ENCODE measurements around the gene ZKSCAN1.
"Not testable (repeated sequence)": the region's sequence is repeated elsewhere in the genome, so short reads cannot be mapped to it uniquely, and the experiment has no call there.

ZKSCAN1 gene

DNA sequence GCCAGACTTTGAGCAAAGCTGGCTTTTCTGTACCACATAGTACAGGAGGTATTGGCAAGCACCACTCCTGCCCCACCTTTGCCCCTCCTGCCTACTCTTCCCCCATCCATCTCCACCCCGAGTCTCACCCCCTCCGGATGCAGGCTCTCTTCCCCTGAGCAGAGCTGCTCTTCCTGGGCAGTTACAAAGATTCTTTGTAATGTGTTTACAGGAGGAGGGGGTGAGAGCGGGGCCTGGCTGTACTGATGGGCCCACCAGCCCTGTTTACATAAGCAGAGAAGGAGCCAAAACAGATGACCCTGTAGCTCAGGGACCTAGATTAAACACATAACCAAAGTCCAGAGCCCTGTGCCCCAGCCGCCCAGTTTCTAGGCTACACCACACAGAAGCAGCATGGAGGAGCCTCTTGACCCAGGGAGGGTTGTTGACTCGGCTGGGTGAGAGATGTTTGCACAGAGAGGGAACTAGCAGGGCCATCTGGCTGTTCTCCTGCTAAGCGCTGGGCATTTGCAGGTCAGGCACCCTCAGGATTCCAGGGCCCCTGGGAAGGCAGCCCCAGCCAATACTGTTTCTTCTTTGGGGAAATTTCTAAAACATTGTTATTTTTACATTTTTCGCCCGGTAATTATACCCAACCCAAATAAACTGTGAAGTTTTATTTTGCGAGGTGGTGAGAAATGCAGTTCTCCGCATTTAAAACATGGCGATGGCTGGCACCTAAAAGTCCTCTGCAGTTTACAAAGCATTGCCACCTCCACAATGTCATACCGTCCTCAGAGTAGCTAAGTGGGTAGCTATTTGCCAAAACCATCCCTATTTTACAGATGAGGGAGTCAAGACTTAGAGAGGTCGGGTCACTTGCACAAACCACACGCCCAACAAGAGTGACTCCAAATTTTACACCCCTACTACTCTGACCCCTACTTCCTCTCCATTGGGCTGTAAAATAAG, 11.4 kb upstream of the ZKSCAN1 start:
- no peak for DNase-seq

DNA sequence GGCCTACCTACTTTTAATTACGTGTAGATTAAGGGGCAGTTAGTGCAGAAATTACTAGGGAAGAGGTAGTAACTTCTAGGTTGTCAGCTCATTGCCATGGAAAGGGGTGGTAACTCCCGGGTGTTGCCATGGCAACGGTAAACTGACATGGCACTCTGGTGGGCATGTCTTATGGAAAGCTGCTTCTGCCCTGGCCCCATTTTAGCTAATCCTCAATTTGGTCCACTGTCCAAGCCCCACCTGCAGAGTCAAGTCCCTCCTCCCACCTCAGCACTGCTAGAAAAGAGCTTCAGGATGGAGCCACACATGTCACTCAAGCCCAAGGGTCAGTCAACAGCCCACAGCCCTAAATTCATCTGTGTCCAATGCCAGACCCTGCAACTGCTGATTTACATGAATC, 7.5 kb upstream of the ZKSCAN1 start:
- DNase-seq: no peak

DNA sequence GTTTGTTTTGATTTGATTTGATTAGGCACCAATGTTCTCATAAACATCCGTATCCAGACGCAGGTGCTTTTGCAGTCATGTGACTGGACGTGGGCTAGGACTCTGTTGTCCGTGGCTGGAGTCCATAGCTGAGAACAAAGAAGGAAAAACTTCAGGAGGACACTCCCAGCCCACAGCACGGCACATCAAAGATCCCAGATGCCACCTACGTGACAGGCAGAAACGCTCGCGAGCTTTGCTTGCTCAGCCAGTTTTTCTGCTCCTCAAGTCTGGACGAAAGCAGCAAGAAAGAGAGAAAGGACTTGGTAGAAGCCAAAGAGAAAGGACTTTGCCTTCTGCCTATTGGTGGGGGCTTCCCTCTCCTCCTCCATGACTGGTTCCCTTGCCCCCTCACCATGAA, 6.9 kb upstream of the ZKSCAN1 start:
- DNase-seq: no peak

DNA sequence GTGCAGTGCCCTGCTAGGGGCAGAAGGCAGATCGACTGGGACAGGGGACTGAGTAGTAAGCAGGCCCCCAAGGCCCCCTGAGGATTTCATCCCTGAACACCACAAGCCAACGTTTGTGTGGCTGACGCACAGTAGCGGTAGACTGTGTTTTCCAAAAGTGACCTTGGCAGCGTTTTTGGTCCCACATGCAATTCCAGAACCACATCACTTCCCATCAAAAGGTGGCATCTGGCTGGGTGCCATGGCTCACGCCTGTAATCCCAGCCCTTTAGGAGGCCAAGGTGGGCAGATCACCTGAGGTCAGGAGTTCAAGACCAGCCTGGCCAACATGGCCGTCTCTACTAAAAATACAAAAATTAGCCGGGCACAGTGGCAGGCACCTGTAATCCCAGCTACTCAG, 5.4 kb upstream of the ZKSCAN1 start:
- not testable (repeated sequence) for DNase-seq

DNA sequence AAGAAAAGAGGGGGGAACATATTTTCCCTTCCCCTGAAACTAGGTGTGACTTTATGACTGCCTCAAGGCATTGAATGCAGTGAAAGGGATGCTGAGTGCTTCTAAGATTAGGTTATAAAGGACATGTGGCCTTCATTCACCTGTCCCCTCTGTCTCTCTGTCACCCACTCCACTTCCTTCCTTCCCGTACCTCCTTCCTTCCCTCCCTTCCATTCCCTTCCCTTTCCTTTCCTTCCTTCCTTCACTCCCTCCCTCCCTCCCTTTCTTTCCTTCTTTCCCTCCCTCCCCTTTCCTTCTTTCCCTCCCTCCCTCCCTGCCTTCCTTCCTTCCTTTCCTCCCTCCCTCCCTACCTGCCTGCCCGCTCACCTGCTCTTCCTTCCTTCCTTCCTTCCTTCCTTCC, 4.5 kb upstream of the ZKSCAN1 start:
- DNase-seq: no peak

DNA sequence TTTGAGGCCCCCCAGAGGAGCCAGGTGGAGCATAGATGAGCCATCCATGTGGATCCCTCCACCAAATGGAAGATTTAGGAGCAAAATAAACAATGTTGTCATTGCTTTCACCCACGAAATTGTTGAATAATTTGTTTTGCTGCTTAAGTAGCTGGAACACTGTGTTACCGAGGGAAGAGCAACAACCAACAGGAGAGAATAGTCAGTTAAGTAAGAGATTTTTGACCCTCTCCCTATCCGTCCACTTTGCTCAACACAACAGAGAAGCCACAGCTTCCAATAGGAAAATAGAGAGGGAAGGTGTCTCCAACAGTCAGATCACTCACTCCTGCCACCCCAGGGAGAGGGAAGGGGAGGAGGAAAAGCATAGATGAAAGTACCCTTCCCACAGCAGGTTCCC, 3.9 kb upstream of the ZKSCAN1 start:
- DNase-seq: no peak

DNA sequence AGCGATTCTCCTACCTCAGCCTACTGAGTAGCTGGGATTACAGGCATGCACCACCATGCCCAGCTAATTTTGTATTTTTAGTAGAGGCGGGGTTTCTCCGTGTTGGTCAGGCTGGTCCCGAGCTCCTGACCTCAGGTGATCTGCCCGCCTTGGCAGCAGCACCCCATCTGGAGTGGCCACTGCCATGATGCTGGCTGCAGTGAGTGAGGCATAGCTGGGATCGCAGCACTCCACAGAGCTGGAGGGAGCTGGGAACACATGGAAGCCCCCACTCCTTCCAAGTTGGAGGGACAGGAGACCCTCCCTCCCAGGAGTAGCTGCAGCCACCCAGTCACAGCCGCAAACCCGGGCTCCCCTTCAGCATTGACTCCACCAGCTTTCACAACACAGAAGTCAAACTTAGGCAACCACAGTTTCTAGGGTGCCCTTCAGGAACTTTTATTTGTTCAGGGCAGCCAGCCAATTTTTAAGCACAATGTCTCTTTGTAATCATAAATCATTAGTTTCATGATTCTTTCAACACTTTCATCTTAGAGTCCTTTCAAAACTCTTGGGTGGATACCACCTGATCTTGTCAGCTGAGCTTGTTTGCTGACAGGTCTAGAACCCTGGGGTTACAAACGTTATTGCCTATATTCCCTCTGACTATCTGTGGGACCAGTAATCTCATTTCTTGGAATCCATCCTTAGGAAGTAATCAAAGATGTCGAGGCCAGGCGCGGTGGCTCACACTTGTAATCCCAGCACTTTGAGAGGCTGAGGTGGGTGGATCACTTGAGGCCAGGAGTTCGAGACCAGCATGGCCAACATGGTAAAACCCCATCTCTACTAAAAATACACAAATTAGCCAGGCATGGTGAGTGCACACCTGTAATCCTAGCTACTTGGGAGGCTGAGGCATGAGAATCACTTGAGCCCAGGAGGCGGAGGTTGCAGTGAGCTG, 2.7 kb upstream of the ZKSCAN1 start:
- DNase-seq: not testable (repeated sequence)

DNA sequence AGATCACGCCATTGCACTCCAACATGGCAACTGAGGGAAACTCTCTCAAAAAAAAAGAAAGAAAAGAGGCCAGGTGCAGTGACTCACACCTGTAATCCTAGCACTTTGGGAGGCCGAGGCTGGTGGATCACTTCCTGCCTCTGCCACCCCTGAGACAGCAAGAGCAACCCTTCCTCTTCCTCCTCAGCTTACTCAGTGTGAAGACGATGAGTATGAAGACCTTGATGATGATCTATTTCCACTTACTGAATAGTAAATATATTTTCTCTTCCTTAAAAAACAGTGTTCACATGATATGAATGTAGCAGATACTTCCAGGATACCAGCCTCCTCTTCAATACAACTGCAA, 2.1 kb upstream of the ZKSCAN1 start:
- DNase-seq: no peak

DNA sequence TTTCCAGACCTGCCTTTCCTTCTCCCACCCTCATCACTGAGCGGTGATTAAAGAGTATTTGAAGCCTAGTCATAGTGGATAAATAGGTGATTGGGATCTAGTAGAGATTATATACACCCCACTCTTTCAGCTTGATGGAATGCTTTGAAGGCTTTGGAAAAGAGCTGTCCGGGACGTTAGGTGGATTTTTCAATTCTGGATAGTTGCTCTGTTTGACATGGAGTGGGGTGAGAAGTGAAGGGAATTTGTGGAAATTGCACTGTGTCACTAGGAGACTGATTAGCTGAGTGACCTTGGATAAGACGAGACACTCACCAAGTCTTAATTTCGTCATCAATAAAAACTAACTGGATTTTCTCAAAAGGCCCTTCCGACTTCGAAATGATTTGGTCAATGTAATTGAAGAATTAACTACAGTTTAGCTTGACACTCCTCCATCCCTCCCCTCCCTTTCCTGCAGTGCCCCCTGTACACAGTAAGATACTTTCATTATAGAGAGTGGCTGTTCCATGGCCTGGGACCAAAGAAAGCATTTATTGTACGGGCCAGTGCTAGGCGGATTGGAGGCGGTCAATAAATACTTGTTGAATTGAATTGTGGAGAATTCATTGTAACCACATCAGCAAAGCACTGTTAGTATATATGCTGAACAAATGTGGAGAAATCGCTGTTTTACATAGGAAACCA, 962 bp downstream of the ZKSCAN1 start:
- DNase-seq: no peak

DNA sequence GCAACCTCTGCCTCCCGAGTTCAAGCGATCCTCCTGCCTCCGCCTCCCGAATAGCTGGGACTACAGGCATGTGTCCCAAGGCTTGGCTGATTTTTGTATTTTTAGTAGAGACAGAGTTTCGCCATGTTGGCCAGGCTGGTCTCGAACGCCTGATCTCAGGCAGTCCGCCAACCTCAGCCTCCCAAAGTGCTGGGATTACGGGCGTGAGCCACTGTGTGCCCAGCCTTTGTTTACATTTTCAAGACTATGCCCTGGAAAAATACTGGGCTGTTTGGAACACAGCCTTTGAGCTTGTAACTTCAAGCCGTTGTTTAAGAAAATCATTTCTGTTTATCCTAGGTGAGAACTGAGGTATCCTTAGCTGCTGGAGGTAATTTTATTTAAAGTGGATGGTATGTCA, 1.9 kb downstream of the ZKSCAN1 start:
- DNase-seq: no peak

DNA sequence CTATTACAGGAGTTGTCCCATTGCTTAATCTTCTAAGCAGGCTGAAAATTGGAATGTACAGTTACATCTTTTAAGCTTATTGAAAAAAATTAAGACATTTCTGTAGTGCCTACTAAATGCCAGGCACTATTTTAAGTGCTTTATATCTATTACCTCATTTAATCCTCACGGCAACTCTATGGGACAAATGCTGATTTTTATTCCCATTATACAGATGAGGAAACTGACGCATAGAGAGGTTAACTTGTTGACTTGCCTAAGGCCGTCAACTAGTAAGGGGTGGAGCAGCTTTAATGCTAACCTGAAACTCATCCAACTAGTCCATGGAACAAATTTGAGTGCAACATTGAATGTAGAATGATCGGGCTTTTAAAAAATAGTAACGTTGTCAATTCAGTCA, 2.5 kb downstream of the ZKSCAN1 start:
- DNase-seq: no peak

DNA sequence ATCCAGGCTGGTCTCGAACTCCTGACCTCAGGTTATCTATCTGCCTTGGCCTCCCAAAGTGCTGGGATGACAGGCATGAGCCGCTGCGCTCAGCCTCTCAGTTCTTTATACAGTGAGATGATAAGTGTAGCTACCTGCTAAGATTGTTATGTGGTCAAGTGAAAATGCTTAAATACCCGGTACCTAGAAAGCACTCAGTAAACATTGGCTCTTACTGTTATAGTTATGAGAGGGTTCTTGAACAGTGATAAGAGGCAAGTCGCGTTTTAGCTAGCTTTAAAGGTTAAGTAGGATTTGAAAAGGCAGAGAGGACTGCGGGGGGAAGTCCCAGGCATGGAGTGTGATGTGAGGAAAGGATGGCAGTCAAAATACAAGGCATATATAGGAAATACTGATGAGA, 4.5 kb downstream of the ZKSCAN1 start:
- no peak for DNase-seq

DNA sequence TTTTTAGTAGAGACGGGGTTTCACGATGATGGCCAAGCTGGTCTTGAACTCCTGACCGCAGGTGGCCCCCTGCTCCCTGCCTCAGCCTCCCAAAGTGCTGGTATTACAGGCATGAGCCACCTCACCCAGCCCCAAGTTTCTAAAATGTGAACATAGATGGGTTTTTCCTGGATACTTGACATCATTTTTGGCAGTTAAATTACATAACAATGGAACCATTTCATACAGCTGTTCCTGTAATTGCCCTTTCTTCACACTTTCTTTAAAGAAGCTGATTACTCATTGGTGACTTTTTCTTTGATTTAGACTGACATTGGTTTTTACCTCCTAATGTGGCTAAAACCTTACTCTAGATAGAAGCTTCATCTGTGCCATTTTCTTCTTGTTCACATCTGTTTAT, 5.9 kb downstream of the ZKSCAN1 start:
- no peak for DNase-seq

DNA sequence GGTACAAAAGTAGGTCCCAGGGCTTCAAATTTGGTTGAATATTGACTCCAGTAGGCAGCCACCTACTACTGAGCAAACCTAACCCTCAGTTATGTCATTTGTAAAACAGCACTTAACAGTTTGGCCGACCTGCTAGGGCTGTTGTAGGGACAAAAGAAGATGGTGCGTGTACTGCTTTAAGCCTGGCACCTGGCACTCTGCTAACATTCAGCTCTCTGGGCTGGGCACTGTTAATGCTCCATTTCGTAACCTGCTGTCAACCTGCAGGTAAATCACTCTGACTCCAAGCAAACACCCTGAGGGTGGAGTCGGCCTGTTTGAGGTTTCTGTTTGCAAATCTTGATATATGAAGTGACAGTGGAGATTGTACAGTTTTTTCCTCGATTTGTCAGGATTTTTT, 7.2 kb downstream of the ZKSCAN1 start:
- DNase-seq: no peak

DNA sequence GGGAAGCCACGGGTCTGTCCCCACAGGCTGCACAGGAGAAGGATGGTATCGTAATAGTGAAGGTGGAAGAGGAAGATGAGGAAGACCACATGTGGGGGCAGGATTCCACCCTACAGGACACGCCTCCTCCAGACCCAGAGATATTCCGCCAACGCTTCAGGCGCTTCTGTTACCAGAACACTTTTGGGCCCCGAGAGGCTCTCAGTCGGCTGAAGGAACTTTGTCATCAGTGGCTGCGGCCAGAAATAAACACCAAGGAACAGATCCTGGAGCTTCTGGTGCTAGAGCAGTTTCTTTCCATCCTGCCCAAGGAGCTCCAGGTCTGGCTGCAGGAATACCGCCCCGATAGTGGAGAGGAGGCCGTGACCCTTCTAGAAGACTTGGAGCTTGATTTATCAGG, 8.1 kb downstream of the ZKSCAN1 start:
- DNase-seq: no peak

DNA sequence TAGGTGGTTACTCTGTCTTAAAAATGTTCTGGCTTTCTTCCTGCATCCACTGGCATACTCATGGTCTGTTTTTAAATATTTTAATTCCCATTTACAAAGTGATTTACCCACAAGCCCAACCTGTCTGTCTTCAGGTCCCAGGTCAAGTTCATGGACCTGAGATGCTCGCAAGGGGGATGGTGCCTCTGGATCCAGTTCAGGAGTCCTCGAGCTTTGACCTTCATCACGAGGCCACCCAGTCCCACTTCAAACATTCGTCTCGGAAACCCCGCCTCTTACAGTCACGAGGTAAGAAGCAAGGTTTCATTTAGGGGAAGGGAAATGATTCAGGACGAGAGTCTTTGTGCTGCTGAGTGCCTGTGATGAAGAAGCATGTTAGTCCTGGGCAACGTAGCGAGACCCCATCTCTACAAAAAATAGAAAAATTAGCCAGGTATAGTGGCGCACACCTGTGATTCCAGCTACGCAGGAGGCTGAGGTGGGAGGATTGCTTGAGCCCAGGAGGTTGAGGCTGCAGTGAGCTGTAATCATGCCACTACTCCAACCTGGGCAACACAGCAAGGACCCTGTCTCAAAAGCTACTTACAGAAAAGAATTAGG, 8.7 kb downstream of the ZKSCAN1 start:
- no peak for DNase-seq

DNA sequence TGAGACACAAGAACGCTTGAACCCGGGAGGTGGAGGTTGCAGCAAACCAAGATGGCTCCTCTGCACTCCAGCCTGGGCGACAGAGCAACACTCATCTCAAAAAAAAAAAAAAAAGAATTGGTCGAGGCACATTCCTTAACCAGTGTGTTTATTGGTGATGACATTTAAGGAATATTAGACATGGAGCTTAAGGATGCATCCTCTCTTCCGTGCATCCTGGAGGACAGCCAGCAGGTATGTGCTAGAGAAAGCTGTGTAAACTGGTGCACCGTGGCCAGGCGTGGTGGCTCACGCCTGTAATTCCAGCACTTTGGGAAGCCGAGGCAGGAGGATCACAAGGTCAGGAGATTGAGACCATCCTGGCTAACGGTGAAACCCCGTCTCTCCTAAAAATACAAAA, 11.8 kb downstream of the ZKSCAN1 start:
- no peak for DNase-seq

DNA sequence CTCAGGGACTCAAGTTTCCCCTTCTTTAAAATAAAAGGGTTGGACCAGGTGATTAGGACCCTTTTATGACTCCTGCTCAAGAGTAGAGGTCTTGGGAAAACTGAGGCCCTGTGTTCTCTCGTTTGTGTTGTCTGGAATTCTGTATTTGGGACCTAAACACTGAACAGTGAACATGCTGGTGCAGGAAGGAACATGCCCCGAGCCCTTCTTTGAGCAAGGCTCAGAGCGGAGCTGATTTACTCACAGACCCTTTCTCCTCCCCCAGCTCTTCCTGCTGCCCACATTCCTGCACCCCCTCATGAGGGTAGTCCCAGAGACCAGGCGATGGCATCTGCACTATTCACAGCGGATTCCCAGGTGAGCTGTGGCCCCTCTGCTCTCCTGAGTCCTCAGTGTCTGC, 14.2 kb downstream of the ZKSCAN1 start:
- DNase-seq: no peak

DNA sequence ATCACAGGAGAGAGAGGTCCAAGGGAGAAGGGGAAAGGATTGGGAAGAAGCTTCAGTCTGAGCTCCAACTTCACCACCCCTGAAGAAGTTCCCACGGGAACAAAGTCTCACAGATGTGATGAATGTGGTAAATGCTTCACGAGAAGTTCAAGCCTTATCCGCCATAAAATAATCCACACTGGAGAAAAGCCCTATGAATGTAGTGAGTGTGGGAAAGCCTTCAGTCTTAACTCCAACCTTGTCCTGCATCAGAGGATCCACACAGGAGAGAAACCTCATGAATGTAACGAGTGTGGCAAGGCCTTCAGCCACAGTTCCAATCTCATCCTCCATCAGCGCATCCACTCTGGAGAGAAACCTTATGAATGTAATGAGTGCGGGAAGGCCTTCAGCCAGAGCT, 18.1 kb downstream of the ZKSCAN1 start:
- no peak for DNase-seq

DNA sequence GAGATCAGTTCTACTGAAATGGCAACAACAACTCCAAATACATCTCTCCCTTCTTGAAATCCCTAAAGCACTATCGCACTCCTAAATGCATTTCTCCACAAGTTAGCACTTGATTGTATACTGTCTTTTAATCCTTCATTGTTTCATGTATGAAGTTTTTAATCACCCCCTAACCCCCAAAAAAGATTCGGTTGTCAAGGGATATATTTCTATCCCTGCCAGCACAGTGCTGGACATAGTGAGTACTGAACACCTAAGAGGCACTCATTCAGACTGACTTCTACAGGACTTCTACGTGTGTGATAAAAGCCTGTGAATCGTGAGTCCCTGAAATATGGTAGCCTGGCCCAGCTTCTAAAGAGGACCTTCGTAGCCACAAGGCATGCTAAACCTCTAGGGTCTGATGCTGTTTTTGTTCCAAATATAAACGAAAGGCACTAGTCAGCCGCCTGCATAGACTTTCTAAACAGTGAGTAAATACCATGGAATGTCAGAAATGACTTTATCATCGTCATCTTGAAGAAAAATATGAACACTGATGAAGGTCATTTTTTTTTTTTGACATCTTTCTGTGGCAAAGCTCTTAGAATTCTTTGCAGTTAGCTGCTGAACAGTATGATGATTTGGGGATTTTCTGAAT, 19.6 kb downstream of the ZKSCAN1 start:
- peak in 1 of 2 experiments; percentile 17 for DNase-seq

DNA sequence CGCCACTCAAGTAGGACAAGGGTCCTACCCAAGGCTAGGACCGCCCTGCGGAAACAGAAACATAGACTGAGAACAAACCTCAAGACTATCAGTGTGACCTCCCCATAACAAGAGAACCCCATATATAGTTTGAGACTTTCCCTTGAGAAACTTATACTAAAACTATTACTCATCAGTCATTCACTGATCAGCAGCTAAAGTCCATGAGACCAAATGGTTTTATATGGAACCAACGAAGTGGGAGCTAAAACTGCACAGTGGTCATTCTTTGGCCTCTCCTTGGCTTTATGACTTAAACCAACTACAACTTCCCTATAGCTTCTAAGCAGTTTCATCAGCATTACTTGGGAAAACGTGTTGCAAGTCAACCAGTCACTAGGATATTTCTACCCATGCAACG, 20.5 kb downstream of the ZKSCAN1 start:
- DNase-seq: no peak

DNA sequence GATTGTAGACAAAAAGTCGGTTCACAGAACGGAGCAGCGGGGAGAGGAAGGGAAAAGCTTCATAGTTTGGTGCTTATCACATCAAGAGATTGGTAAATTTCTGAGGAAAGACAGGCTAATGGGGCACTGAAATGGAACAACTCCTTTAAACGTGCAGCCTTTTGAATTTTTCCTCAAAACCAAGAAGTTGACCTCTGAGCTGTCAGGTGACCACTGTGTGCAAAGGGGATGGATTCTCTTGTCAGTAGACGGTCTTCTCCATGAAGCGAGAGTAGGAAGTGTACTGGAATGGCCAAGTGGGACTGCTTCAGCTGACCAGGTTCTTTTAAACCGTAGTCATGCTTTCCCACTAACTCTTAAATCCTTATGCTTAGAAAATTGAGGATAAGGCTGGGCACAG, 22.9 kb downstream of the ZKSCAN1 start:
- no peak for DNase-seq
